Sigmoid colon (tissue), 7 donors: Measurements from ENCODE around the gene CCDC171. TPM values are rescaled to one million over a fixed set of nuclear protein-coding genes. Genes with fewer than 3 reads are reported as not detected.

Experiments
- DNase-seq: peaks from one replicate; pipeline ENCODE4 v3.0.0-alpha.2; 2019
- H3K27ac ChIP-seq, 4 donors: fragments of 200-600 bp; sonication (generic); one replicate each; pipeline ENCODE4 v1.5.1; 2016 to 2019; ENCODE audit warnings: mild to moderate bottlenecking in 1 of 4
- H3K27me3 ChIP-seq, 3 donors: fragments of 200-600 bp; sonication (generic); one replicate each; pipeline ENCODE4 v1.5.1; 2019; ENCODE audit warnings: mild to moderate bottlenecking in 1 of 3
- H3K36me3 ChIP-seq, 4 donors: fragments of 200-600 bp; sonication (generic); one replicate each; pipeline ENCODE4 v1.5.1; 2016 to 2019
- H3K4me1 ChIP-seq, 4 donors: fragments of 200-600 bp; sonication (generic); one replicate each; pipeline ENCODE4 v1.5.1; 2017 to 2019
- H3K4me3 ChIP-seq, 4 donors: fragments of 200-600 bp; sonication (generic); one replicate each; pipeline ENCODE4 v1.5.1; 2017 to 2019; ENCODE audit warnings: mild to moderate bottlenecking in 2 of 4, moderate library complexity in 1 of 4
- H3K9me3 ChIP-seq, 4 donors: fragments of 200-600 bp in 3 of 4; sonication (generic) in 3 of 4; one replicate each; pipeline versions ENCODE4 v1.5.1 to v1.6.1; 2013 to 2019
- CTCF ChIP-seq, 4 experiments: fragments of 450-650 bp in 3 of 4; fragments of 200-600 bp in 1 of 4; IDR thresholded peaks; one replicate each; pipeline ENCODE4 v1.5.1; 2016 to 2019; ENCODE audit warnings: antibody characterized with exemption in 4 of 4, mild to moderate bottlenecking in 3 of 4, moderate library complexity in 2 of 4
- EP300 ChIP-seq, 4 donors: sonication (generic); formaldehyde crosslinking; IDR thresholded peaks; one replicate each; pipeline ENCODE4 v1.6.1; 2017; ENCODE audit warnings: antibody characterized with exemption in 4 of 4
- POLR2A ChIP-seq, 2 donors: fragments of 450-650 bp; IDR thresholded peaks; one replicate each; pipeline ENCODE4 v1.6.1; 2016; ENCODE audit warnings: antibody characterized with exemption in 2 of 2, mild to moderate bottlenecking in 2 of 2, moderate library complexity in 2 of 2
- POLR2AphosphoS5 ChIP-seq, 4 donors: sonication (generic); formaldehyde crosslinking; IDR thresholded peaks; one replicate each; pipeline ENCODE4 v1.6.1; 2017; ENCODE audit warnings: antibody characterized with exemption in 4 of 4
- WGBS, 2 donors: extraction: QIAGEN DNeasy Blood & Tissue Kit; methylation state at CpG; one replicate each; pipeline ENCODE4 v1.1.7; 2013; 5-methylcytosine and 5-hydroxymethylcytosine counted together
- intact Hi-C: fragments of 100-400 bp; cut with DNase I; formaldehyde crosslinking; loops from one replicate; pipeline ENCODE4 v1.15.1; 2023
- polyA plus RNA-seq, 3 donors: library from polyadenylated mRNA; stranded (reverse); fragments of 200-250 nt; gene quantifications; one replicate each; pipeline ENCODE4 v1.2.3, GENCODE V29; 2013
- total RNA-seq, 4 donors: library from RNA; depleted of rRNA; stranded (reverse); fragments of >200 nt; gene quantifications; one replicate each; pipeline ENCODE4 v1.1.0, GENCODE V29; 2016
- donor health status: healthy with polysubstance abuse.
- donor health status: Bipolar disorder and iron deficiency.
- donor health status: healthy.

CCDC171 gene
- total and polyA plus RNA-seq, 7 donors = 0.46 to 6.1 (median 2.9) TPM

GRCh38 chr9:15738011-15738410 is 185.2 kb downstream of the CCDC171 start:
- peaks cover 0 to 12% (median 5%) of the 10 kb centered on the region in 4 donors for H3K4me1 ChIP-seq
- DNase-seq = no peak
- 47 to 73% methylated on average over 1 of the region's 1 CpG for WGBS, 2 donors
- H3K36me3 ChIP-seq = no peaks in the 10 kb centered on the region
- no peaks in the 10 kb centered on the region for H3K27me3 ChIP-seq
- intact Hi-C loops = no loop called here
- no peaks in the 10 kb centered on the region for H3K9me3 ChIP-seq
- no peak overlapping the region for H3K4me3 ChIP-seq
- no peak overlapping the region for H3K27ac ChIP-seq
- TF ChIP-seq POLR2AphosphoS5 (IDR thresholded peaks at IDR 0.05) = no peak

GRCh38 chr9:15741015-15741414 is 188.2 kb downstream of the CCDC171 start:
- H3K27me3 ChIP-seq = no peaks in the 10 kb centered on the region
- H3K4me1 ChIP-seq = no peaks in the 10 kb centered on the region
- TF ChIP-seq POLR2A (IDR thresholded peaks at IDR 0.05) = no peak
- TF ChIP-seq CTCF (IDR thresholded peaks at IDR 0.05) = no peak
- no peak for TF ChIP-seq EP300 (IDR thresholded peaks at IDR 0.05)
- TF ChIP-seq POLR2AphosphoS5 (IDR thresholded peaks at IDR 0.05) = no peak
- intact Hi-C loops = no loop called here
- no peak for DNase-seq
- no peak overlapping the region for H3K27ac ChIP-seq
- H3K9me3 ChIP-seq = no peaks in the 10 kb centered on the region
- peaks cover 0 to 4% (median 0%) of the 10 kb centered on the region in 4 donors for H3K36me3 ChIP-seq
- H3K4me3 ChIP-seq = no peak overlapping the region
- WGBS, 2 donors = 44 to 45% methylated on average over 2 of the region's 2 CpGs

GRCh38 chr9:15743512-15743911 is 190.7 kb downstream of the CCDC171 start:
- intact Hi-C loops = no loop called here
- TF ChIP-seq EP300 (IDR thresholded peaks at IDR 0.05) = no peak
- no peak for TF ChIP-seq POLR2A (IDR thresholded peaks at IDR 0.05)
- no peak for TF ChIP-seq POLR2AphosphoS5 (IDR thresholded peaks at IDR 0.05)
- TF ChIP-seq CTCF (IDR thresholded peaks at IDR 0.05) = no peak
- DNase-seq = no peak
- peaks cover 0 to 9% (median 0%) of the 10 kb centered on the region in 4 donors for H3K36me3 ChIP-seq
- H3K27ac ChIP-seq = no peak overlapping the region
- H3K9me3 ChIP-seq = no peaks in the 10 kb centered on the region
- 90 to 95% methylated on average over 1 of the region's 1 CpG for WGBS, 2 donors
- H3K27me3 ChIP-seq = no peaks in the 10 kb centered on the region
- H3K4me1 ChIP-seq = no peaks in the 10 kb centered on the region
- no peak overlapping the region for H3K4me3 ChIP-seq

GRCh38 chr9:15744196-15744595 is 191.4 kb downstream of the CCDC171 start:
- TF ChIP-seq POLR2AphosphoS5 (IDR thresholded peaks at IDR 0.05) (no peak), POLR2A (IDR thresholded peaks at IDR 0.05) (no peak), CTCF (IDR thresholded peaks at IDR 0.05) (no peak), EP300 (IDR thresholded peaks at IDR 0.05) (no peak)
- WGBS, 2 donors = 92 to 96% methylated on average over 3 of the region's 3 CpGs
- Histone ChIP-seq H3K36me3 (peaks cover 0 to 9% (median 0%) of the 10 kb centered on the region in 4 donors), H3K27me3 (no peaks in the 10 kb centered on the region), H3K27ac (no peak overlapping the region), H3K4me3 (no peak overlapping the region), H3K4me1 (no peaks in the 10 kb centered on the region), H3K9me3 (no peaks in the 10 kb centered on the region)
- intact Hi-C loops = no loop called here
- DNase-seq = no peak

GRCh38 chr9:15746905-15747304 is 194.1 kb downstream of the CCDC171 start:
- WGBS, 2 donors = 92 to 97% methylated on average over 7 of the region's 7 CpGs

More at GRCh38 chr9:15746905-15747304, 194.1 kb downstream of the CCDC171 start:
- intact Hi-C loops = no loop called here
- no peak overlapping the region for H3K4me3 ChIP-seq
- DNase-seq = no peak
- H3K36me3 ChIP-seq = peaks cover 0 to 9% (median 0%) of the 10 kb centered on the region in 4 donors
- TF ChIP-seq CTCF (IDR thresholded peaks at IDR 0.05) (no peak), EP300 (IDR thresholded peaks at IDR 0.05) (no peak), POLR2A (IDR thresholded peaks at IDR 0.05) (no peak), POLR2AphosphoS5 (IDR thresholded peaks at IDR 0.05) (no peak)
- no peak overlapping the region for H3K27ac ChIP-seq
- H3K9me3 ChIP-seq = no peaks in the 10 kb centered on the region
- no peaks in the 10 kb centered on the region for H3K4me1 ChIP-seq
- no peaks in the 10 kb centered on the region for H3K27me3 ChIP-seq
